HepG2 (cell line): Measurements from ENCODE around the gene TFEB. TPM values are rescaled to one million over a fixed set of nuclear protein-coding genes. Genes with fewer than 3 reads are reported as not detected.

Source experiments
- ARID5B ChIP-seq: IDR thresholded peaks from 2 replicates; pipeline ENCODE4 v1.4.0; 2020; ENCODE audit warnings: mild to moderate bottlenecking, missing genetic modification reagents
- CREB3 ChIP-seq: sonication (generic); formaldehyde crosslinking; IDR thresholded peaks from 2 replicates; pipeline ENCODE4 v1.5.0; 2020; ENCODE audit warnings: missing genetic modification reagents
- HMG20B ChIP-seq: conservative IDR thresholded peaks from 2 replicates; pipeline ENCODE4 v1.6.1; 2016; ENCODE audit warnings: missing genetic modification reagents, missing compliant biosample characterization
- HNF4A ChIP-seq: sonication (generic); formaldehyde crosslinking; IDR thresholded peaks from 2 replicates; pipeline ENCODE4 v1.4.0; 2020; ENCODE audit warnings: missing genetic modification reagents
- IRX3 ChIP-seq: sonication (generic); formaldehyde crosslinking; IDR thresholded peaks from 2 replicates; pipeline ENCODE4 v1.8.1; 2023; ENCODE audit warnings: mild to moderate bottlenecking, low read depth, missing genetic modification reagents, borderline replicate concordance
- ISL2 ChIP-seq: sonication (generic); formaldehyde crosslinking; IDR thresholded peaks from 2 replicates; pipeline ENCODE4 v1.5.0; 2020; ENCODE audit warnings: missing genetic modification reagents
- KDM6A ChIP-seq: IDR thresholded peaks from 2 replicates; pipeline ENCODE4 v1.6.1; 2016; ENCODE audit warnings: low read depth
- MED8 ChIP-seq: sonication (generic); formaldehyde crosslinking; IDR thresholded peaks from 2 replicates; pipeline ENCODE4 v1.8.1; 2023; ENCODE audit warnings: mild to moderate bottlenecking, missing genetic modification reagents; ENCODE audit not compliant: insufficient replicate concordance
- NFYB ChIP-seq: sonication (generic); formaldehyde crosslinking; IDR thresholded peaks from 2 replicates; pipeline ENCODE4 v1.4.0; 2020; ENCODE audit warnings: missing genetic modification reagents
- NFYC ChIP-seq: IDR thresholded peaks from 2 replicates; pipeline ENCODE4 v1.6.1; 2016; ENCODE audit warnings: missing genetic modification reagents, missing compliant biosample characterization
- PCBP1 ChIP-seq: fragments of 200-400 bp; formaldehyde crosslinking; IDR thresholded peaks from 2 replicates; pipeline ENCODE4 v1.6.1; 2017; ENCODE audit warnings: mild to moderate bottlenecking, low read depth, low read length, borderline replicate concordance
- POLR2AphosphoS5 ChIP-seq: IDR thresholded peaks from 2 replicates; pipeline ENCODE4 v1.6.1; 2012; ENCODE audit warnings: low read depth, low read length
- SAP130 ChIP-seq: IDR thresholded peaks from 2 replicates; pipeline ENCODE4 v1.6.1; 2016; ENCODE audit warnings: low read depth
- TFE3 ChIP-seq: IDR thresholded peaks from 2 replicates; pipeline ENCODE4 v1.6.1; 2016
- ZNF280B ChIP-seq: sonication (generic); formaldehyde crosslinking; IDR thresholded peaks from 2 replicates; pipeline ENCODE4 v1.5.0; 2020; ENCODE audit warnings: missing genetic modification reagents, mild to moderate bottlenecking, borderline replicate concordance
- ZNF326 ChIP-seq: sonication (generic); formaldehyde crosslinking; IDR thresholded peaks from 2 replicates; pipeline ENCODE4 v1.4.0; 2020; ENCODE audit warnings: missing genetic modification reagents, borderline replicate concordance
- ZNF33B ChIP-seq: sonication (generic); formaldehyde crosslinking; IDR thresholded peaks from 2 replicates; pipeline ENCODE4 v1.5.1; 2020; ENCODE audit warnings: mild to moderate bottlenecking, missing genetic modification reagents
- ZNF350 ChIP-seq: sonication (generic); formaldehyde crosslinking; IDR thresholded peaks from 2 replicates; pipeline ENCODE4 v1.4.0; 2020; ENCODE audit warnings: mild to moderate bottlenecking, low read depth, missing genetic modification reagents, borderline replicate concordance
- ZNF574 ChIP-seq: sonication (generic); formaldehyde crosslinking; IDR thresholded peaks from 2 replicates; pipeline ENCODE4 v1.4.0; 2020; ENCODE audit warnings: missing genetic modification reagents
- ZNF598 ChIP-seq: sonication (generic); formaldehyde crosslinking; IDR thresholded peaks from 2 replicates; pipeline ENCODE4 v1.5.1; 2020; ENCODE audit warnings: mild to moderate bottlenecking, missing genetic modification reagents, borderline replicate concordance
- ZNF670 ChIP-seq: sonication (generic); formaldehyde crosslinking; IDR thresholded peaks from 2 replicates; pipeline ENCODE4 v1.8.0; 2022; ENCODE audit warnings: mild to moderate bottlenecking, missing genetic modification reagents, borderline replicate concordance
- ZNF782 ChIP-seq: sonication (generic); formaldehyde crosslinking; IDR thresholded peaks from 2 replicates; pipeline ENCODE4 v1.4.0; 2020; ENCODE audit warnings: missing genetic modification reagents, mild to moderate bottlenecking, borderline replicate concordance
- polyA plus RNA-seq, 8 experiments: library from polyadenylated mRNA; depleted of rRNA in 3 of 8; stranded (reverse) in 7 of 8; unstranded in 1 of 8; fragments of >200 nt; fragmentation: Illumina TruSeq in 4 of 8; extraction: Trizol in 4 of 8; gene quantifications; 2 replicates each; pipeline versions ENCODE4 v1.2.1 to v1.2.3, GENCODE V29; 2011 to 2016; ENCODE audit warnings: low read depth in 4 of 8, missing spikeins in 1 of 8, mixed read lengths in 1 of 8; ENCODE audit not compliant: insufficient read depth in 1 of 8
- total RNA-seq, 5 experiments: library from RNA; depleted of rRNA; stranded (reverse); fragments of >200 nt; fragmentation: Illumina TruSeq; extraction: Trizol; gene quantifications; 2 replicates each; pipeline ENCODE4 v1.2.3, GENCODE V29; 2016; ENCODE audit warnings: low read depth in 1 of 5

TFEB gene
- total and polyA plus RNA-seq, 2 of the 13 experiments (the other 11 are each of a cell fraction or from before 2014, with no cell fraction given) = 13.3 to 18.7 TPM

- TF ChIP-seq ZNF574 (CRISPR knock-in tag) = no peak
- no peak for TF ChIP-seq SAP130 (CRISPR knock-in tag)
- TF ChIP-seq POLR2AphosphoS5 = no peak
- TF ChIP-seq IRX3 (CRISPR knock-in tag) = no peak
- TF ChIP-seq ZNF782 (CRISPR knock-in tag) = no peak
- no peak; the same call in 1 of the 2 replicates for TF ChIP-seq ZNF33B (CRISPR knock-in tag)
- TF ChIP-seq TFE3 (CRISPR knock-in tag) = no peak
- TF ChIP-seq ISL2 = no peak
- TF ChIP-seq ZNF598 (CRISPR knock-in tag) = no peak
- no peak for TF ChIP-seq HNF4A (CRISPR knock-in tag)
- no peak for TF ChIP-seq PCBP1
- TF ChIP-seq ZNF326 (CRISPR knock-in tag) = no peak
- no peak for TF ChIP-seq ZNF350 (CRISPR knock-in tag)
- no peak for TF ChIP-seq NFYB
- no peak for TF ChIP-seq KDM6A (CRISPR knock-in tag)
- TF ChIP-seq HMG20B (CRISPR knock-in tag) = no peak
- no peak for TF ChIP-seq ARID5B (CRISPR knock-in tag)
- TF ChIP-seq MED8 = peak; percentile 7
- no peak for TF ChIP-seq ZNF280B (CRISPR knock-in tag)
- TF ChIP-seq ZNF670 = no peak
- no peak for TF ChIP-seq CREB3
- no peak for TF ChIP-seq NFYC
These were observed 2.1 kb downstream of the TFEB start (continued) for GRCh38 chr6:41733360-41733706.
